GM12865 (cell line): ENCODE measurements around the gene ENTREP1.

Experiments
- DNase-seq: peaks from one replicate; pipeline ENCODE4 v3.0.0; 2010; ENCODE audit warnings: low read depth
- H3K4me3 ChIP-seq: 2 replicates; pipeline ENCODE4 v1.5.1; 2011; ENCODE audit warnings: mild to moderate bottlenecking, low read depth, low read length, control low read depth
- TF ChIP-seq, protein P1 (sequence below): IDR thresholded peaks from 2 replicates; pipeline ENCODE4 v1.5.1; 2011; ENCODE audit warnings: low read length, control low read depth, low read depth, inconsistent platforms; ENCODE audit not compliant: insufficient read depth; ENCODE audit errors: missing control alignments

Gene ENTREP1

DNA sequence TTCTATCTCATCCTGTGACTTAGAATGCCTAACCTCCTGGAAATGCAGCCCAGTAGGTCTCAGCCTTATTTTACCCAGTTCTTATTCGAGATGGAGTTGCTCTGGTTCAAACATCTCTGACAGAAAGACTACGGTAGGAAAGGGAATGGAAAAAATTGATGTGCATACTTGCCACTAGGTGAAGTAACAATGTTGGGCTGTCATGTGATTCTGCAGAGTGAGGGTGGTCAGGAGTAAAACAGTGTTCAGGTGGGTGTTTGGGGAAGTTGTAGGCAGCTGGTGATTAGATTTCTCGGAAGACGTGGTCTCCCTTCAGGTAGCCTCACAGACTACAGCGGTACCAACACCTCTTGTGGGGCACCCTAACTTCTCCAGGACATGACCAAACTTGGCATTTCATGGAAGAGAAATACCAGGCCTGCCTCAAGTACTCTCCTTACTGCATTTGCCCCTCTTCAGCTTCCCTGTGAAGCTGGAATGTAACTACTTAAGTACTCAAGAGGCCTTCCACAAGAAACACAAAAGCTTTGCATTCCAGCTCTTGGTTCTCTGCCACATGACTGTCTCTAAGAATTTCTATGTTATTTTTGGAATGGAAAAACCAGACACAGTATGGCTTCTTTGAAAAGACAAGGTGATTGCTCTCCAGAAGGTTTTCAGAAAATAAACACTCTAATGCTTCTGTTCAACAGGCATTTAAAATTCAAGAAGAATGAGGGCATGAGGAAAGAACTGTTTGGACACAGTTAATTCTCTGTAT is 17.4 kb upstream of the ENTREP1 start:
- DNase-seq, result no peak
- TF ChIP-seq, protein P1, sequence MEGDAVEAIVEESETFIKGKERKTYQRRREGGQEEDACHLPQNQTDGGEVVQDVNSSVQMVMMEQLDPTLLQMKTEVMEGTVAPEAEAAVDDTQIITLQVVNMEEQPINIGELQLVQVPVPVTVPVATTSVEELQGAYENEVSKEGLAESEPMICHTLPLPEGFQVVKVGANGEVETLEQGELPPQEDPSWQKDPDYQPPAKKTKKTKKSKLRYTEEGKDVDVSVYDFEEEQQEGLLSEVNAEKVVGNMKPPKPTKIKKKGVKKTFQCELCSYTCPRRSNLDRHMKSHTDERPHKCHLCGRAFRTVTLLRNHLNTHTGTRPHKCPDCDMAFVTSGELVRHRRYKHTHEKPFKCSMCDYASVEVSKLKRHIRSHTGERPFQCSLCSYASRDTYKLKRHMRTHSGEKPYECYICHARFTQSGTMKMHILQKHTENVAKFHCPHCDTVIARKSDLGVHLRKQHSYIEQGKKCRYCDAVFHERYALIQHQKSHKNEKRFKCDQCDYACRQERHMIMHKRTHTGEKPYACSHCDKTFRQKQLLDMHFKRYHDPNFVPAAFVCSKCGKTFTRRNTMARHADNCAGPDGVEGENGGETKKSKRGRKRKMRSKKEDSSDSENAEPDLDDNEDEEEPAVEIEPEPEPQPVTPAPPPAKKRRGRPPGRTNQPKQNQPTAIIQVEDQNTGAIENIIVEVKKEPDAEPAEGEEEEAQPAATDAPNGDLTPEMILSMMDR, result no peak
- H3K4me3 ChIP-seq, result no peak overlapping the region

DNA sequence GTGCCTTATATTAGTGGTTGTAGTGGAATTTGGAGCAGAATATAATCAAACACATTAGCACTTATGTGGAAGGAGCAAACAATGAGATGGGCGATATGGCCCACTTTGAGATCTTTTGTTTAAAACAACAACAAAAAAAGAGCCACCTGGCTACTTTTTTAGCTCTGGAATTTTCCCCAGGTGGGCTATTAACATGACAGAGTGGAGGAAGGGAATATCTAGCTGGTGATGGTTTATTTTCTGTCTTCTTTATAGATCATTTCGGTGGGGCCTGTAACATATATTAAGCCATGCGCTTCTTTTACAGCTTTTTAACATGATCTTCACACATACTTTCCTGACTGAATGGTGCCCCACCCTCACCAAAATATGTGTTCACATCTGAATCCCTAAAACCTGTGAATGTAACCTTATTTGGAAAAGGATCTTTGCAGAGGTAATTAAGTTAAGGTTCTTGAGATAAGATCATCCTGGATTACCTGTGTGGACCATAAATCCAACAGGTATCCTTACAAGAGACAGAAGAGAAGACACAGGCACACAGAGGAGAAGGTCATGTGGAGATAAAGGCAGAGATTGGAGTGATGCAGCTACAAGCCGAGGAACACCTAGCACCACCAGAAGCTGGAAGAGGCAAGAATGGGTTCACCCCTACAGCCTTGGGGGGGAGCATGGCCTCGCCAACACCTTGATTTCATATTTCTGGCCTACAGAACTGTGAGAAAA is 16.6 kb upstream of the ENTREP1 start:
- H3K4me3 ChIP-seq, result no peak overlapping the region
- no peak for DNase-seq
- TF ChIP-seq, protein P1, result no peak

DNA sequence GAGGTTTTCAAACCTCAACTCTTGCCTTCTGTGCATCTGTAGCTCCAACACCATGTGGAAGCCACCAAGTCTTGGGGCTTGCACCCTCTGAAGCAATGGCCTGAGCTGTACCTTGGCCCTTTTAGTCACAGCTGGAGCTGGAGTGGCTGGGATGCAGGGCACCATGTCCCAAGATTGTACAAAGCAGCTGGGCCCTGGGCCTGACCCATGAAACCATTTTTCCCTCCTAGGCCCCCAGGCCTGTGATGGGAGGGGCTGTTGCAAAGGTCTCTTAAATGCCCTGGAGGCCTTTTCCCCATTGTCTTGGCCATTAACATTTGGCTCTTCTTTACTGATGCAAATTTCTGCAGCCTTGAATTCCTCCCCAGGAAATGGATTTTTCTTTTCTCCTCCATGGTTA is 11.8 kb upstream of the ENTREP1 start:
- no peak overlapping the region for H3K4me3 ChIP-seq
- no peak for DNase-seq
- TF ChIP-seq, protein P1, result no peak

DNA sequence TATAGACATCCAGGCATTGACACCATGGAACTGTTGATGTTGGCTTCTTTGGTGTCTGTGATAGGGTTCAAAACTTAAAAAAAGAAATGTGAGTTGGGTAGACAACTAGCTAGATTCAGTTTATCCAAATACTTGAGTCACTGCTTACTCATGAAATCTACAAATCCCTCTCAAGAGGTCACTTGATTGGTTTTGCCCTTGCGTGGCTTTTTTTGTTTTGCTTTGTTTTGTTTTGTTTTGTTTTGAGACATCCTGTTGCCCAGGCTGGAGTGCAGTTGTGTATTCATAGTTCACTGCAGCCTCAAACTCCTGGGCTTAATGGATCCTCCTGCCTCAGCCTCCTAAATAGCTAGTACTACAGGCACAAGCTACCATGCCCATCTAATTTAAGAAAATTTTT is 10.5 kb upstream of the ENTREP1 start:
- TF ChIP-seq, protein P1, result no peak
- no peak for DNase-seq
- no peak overlapping the region for H3K4me3 ChIP-seq

DNA sequence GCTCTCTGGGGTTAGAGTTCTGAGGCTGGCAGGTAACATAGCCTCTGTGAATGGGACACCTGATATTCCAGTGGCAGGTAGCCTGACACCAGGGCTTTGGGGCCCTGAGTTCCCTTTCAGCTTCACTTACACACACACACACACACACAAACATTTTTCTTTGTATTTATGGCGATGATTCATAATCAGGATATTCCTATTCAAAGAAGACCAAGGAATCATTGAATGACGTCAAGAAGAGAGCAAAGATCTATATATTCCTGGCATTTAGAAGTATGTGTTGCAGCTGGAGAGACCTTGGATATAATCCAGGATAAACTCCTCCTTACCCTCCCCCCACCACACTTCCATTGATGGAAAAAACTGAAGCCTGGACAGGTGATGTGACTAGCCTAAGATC is 7.9 kb upstream of the ENTREP1 start:
- TF ChIP-seq, protein P1, result no peak
- DNase-seq, result no peak
- H3K4me3 ChIP-seq, result no peak overlapping the region

DNA sequence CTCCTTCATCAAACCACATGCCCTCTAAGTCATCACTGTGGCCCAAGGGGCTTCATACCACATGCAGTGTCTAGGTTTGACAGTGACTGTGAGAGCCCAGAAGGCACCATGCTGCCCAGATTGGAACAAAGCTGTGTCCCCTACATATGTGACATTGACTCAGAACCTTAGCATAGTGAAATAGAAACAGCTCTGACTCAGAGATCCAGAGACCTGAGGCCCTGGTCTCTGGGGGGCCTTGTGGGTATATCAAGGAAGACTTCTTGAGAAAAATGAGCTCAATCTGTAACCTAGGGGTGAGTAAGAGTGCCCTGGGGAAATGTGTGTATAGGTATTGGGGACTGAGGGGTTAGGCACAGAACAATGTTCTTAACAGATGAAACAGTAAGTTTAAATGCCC is 7.1 kb upstream of the ENTREP1 start:
- peak; percentile 47 for DNase-seq
- TF ChIP-seq, protein P1, result no peak
- no peak overlapping the region for H3K4me3 ChIP-seq
